Parietal lobe (tissue), 2 donors: ENCODE results near the gene COL4A4. TPM values are rescaled to one million over a fixed set of nuclear protein-coding genes. Genes with fewer than 3 reads are reported as not detected.

Source experiments
- small RNA-seq: library from RNA; depleted of rRNA; stranded (forward); fragments of <200 nt; gene quantifications from one replicate; pipeline ENCODE3, GENCODE V24; 2014; ENCODE audit warnings: low replicate concordance
- total RNA-seq: library from RNA; depleted of rRNA; stranded (reverse); fragments of >200 nt; gene quantifications from one replicate; pipeline ENCODE4 v1.2.3, GENCODE V29; 2014

Gene COL4A4
- 0.94 TPM for total RNA-seq

DNA sequence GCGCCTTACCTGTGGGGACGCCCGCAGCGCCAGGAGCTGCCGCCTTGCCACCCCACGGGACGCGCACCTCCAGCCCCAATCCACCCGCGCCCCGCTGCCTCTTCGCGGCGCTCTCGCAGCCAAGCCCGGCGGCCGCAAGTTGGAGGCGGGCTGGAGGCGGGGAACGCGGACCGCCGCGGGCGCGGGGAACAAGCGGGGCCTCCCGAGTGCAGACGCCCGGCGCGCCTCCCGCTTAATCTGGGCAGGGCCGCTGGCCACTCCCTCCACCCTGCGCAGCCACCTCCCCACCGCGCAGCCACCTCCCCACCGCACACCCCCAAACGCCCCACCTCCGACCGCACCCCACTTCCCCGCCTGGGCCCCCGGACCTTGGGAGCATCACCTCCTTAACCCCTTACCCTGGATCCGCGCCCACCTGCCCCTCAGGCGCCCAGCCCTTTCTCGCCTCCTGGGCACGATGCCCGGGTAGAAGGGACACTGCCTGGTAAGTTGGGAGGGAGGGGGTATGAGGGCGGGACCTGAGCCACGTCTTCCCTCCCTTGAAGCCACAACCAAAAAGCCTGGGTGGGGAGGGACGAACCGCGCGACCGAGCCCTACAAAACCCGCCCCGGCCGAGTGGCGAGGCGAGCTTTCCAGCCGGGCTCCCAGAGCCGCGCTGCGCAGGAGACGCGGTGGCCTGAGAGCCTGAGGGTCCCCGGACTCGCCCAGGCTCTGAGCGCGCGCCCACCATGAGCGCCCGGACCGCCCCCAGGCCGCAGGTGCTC lies at the start of gene COL4A4, which contains the start of gene COL4A3:
Gene COL4A4 (minus strand): TSS at position 208 of the 765 bp plus-strand sequence. CDS start 16,722 bp downstream, outside the sequence.
Gene COL4A3 (plus strand): TSS at position 627 of the 765 bp plus-strand sequence. CDS start 103 bp downstream, at position 730.

Small RNA genes lying within 50 kb of the gene (small RNA-seq; reads per million reads assigned to genes)
- not detected for gene RF00554

Other genes with a start within 250 kb of the COL4A4 start
- 2.5 TPM for gene COL4A3, start 419 bp upstream of the COL4A4 start, total RNA-seq
- 186 TPM for gene MFF, start 161.0 kb upstream of the COL4A4 start, total RNA-seq
- gene TM4SF20, start 215.1 kb upstream of the COL4A4 start, total RNA-seq: not detected
- gene SCYGR1, start 223.7 kb upstream of the COL4A4 start, total RNA-seq: not detected